ENCODE data around the gene SHB.

GRCh38 chr9:38066914-38067858 lies 1.8 kb downstream of the SHB start:
- TF ChIP-seq CTCF (IDR thresholded peaks at IDR 0.05; ENCODE audit: insufficient read depth, low read length, poor library complexity, severe bottlenecking) (no peak), EZH2phosphoT487 (conservative IDR thresholded peaks at IDR 0.05; ENCODE audit: low read length) (no peak)
